Liver (tissue), 3 donors: ENCODE measurements around the gene PCMT1.

Experiments used
- CTCF ChIP-seq: fragments of 150-350 bp; IDR thresholded peaks from 2 replicates; pipeline ENCODE4 v1.5.1; 2017; ENCODE audit warnings: improper control_type of control experiment, low read depth, low read length; ENCODE audit not compliant: missing input control
- HNF4A ChIP-seq, 2 donors: conservative IDR thresholded peaks; 2 replicates each; pipeline ENCODE4 v1.6.1; 2016; ENCODE audit warnings: antibody characterized with exemption in 2 of 2, mild to moderate bottlenecking in 2 of 2
- SP1 ChIP-seq: IDR thresholded peaks from 2 replicates; pipeline ENCODE4 v1.6.1; 2018; ENCODE audit warnings: antibody characterized with exemption, mild to moderate bottlenecking
- YY1 ChIP-seq: IDR thresholded peaks from 2 replicates; pipeline ENCODE4 v1.6.1; 2016; ENCODE audit warnings: antibody characterized with exemption, mild to moderate bottlenecking
- donor health status: healthy.
- donor health status: healthy.

- TF ChIP-seq SP1, result no peak
- no peak for TF ChIP-seq CTCF
- TF ChIP-seq HNF4A (conservative IDR thresholded peaks at IDR 0.05), result no peak
- TF ChIP-seq YY1, result no peak
Observed at GRCh38 chr6:149728499-149729234, 20.9 kb upstream of the PCMT1 start.
